Smooth muscle cell of the umbilical artery (primary cell): ENCODE data around the gene OR10G7. TPM values are rescaled to one million over a fixed set of nuclear protein-coding genes. Genes with fewer than 3 reads are reported as not detected.

Experiments
- total RNA-seq: library from RNA; depleted of rRNA; stranded (reverse); fragments of >200 nt; gene quantifications from 2 replicates; pipeline ENCODE4 v1.2.3, GENCODE V29; 2014

OR10G7 gene, protein sequence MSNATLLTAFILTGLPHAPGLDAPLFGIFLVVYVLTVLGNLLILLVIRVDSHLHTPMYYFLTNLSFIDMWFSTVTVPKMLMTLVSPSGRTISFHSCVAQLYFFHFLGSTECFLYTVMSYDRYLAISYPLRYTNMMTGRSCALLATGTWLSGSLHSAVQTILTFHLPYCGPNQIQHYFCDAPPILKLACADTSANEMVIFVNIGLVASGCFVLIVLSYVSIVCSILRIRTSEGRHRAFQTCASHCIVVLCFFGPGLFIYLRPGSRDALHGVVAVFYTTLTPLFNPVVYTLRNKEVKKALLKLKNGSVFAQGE
- total RNA-seq, result not detected in 2 replicates

DNA sequence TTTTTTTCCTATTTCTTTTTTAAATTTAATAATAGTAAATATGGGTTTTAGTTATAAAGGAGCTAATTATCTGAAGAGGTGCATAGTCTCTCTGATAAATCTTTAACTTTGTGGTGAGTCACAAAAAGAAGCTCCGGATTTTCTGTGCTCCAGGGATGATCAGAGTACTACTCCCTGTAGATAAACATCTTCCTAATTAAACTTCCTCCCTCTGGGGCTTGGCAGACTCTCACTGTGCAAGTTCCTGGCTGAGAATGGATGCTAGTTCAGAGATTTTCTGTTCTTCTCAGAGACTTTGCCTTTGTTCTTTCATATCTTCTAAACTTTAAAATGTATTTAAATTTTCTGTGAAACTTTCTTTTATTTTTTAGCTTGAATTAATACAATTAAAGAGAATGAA is at the start of gene OR10G7:
TSS of gene OR10G7 (minus strand) at position 72 of the 400 bp plus-strand sequence. CDS start 2,324 bp downstream, outside the sequence.

GRCh38 chr11:124026498-124026897 is 14.6 kb downstream of the OR10G7 start, which contains the start of gene OR10G8:
Gene OR10G8, plus strand, starts transcription at chr11:124026798. Its CDS starts 2,825 bp downstream, at chr11:124029623.

GRCh38 chr11:124012697-124013096 is 28.4 kb downstream of the OR10G7 start, which contains the start of gene OR10G4:
Gene OR10G4, plus strand, starts transcription at chr11:124012997. Its CDS starts 2,578 bp downstream, at chr11:124015575.

GRCh38 chr11:123995119-123995518 is 46.0 kb downstream of the OR10G7 start, which contains the start of gene OR10G6:
Gene OR10G6, minus strand, starts transcription at chr11:123995161. Its CDS starts 0 bp downstream, at chr11:123995161.

Other genes with a start within 250 kb of the OR10G7 start
- gene OR6M1, start 235.0 kb downstream of the OR10G7 start, total RNA-seq, result not detected in 2 replicates
- not detected in 2 replicates for gene TMEM225, start 155.7 kb downstream of the OR10G7 start, total RNA-seq
- not detected in 2 replicates for gene OR8D4, start 139.2 kb downstream of the OR10G7 start, total RNA-seq
- gene OR4D5, start 101.7 kb downstream of the OR10G7 start, total RNA-seq, result not detected in 2 replicates
- gene OR6T1, start 97.5 kb downstream of the OR10G7 start, total RNA-seq, result not detected in 2 replicates
- not detected in 2 replicates for gene OR10S1, start 63.5 kb downstream of the OR10G7 start, total RNA-seq
- gene OR10G6, start 46.2 kb downstream of the OR10G7 start, total RNA-seq, result not detected in 2 replicates
- gene OR10G4, start 28.3 kb downstream of the OR10G7 start, total RNA-seq, result not detected in 2 replicates
- not detected in 2 replicates for gene OR10G9, start 18.3 kb downstream of the OR10G7 start, total RNA-seq
- not detected in 2 replicates for gene OR10G8, start 14.5 kb downstream of the OR10G7 start, total RNA-seq
- 2.9 and 3.0 TPM in 2 replicates for gene VWA5A, start 74.1 kb upstream of the OR10G7 start, total RNA-seq
- not detected in 2 replicates for gene OR10D3, start 142.0 kb upstream of the OR10G7 start, total RNA-seq
- not detected in 2 replicates for gene OR8G1, start 199.8 kb upstream of the OR10G7 start, total RNA-seq
- not detected in 2 replicates for gene OR8G5, start 215.1 kb upstream of the OR10G7 start, total RNA-seq